Stomach (tissue), 4 donors: ENCODE data around the gene NSD1.
A peak's percentile ranks its signal among the peaks of the same experiment; 100 is the strongest.

Experiments
- CTCF ChIP-seq, 7 experiments: fragments of 450-650 bp in 4 of 7; fragments of 200-600 bp in 3 of 7; sonication (generic) in 3 of 7; IDR thresholded peaks; one replicate each; pipeline ENCODE4 v1.5.1; 2016 to 2019; ENCODE audit warnings: antibody characterized with exemption in 7 of 7, control low read depth in 2 of 7, mild to moderate bottlenecking in 1 of 7
- POLR2AphosphoS5 ChIP-seq, 3 donors: sonication (generic); formaldehyde crosslinking; IDR thresholded peaks; one replicate each; pipeline ENCODE4 v1.6.1; 2016; ENCODE audit warnings: antibody characterized with exemption in 3 of 3

GRCh38 chr5:177086654-177087397, 46.7 kb upstream of the NSD1 start, which contains the start of gene FGFR4:
- peak in 5 of 7 experiments; percentile 36 to 87 (median 61) for TF ChIP-seq CTCF (IDR thresholded peaks at IDR 0.05)
- peak in 2 of 3 donors; percentile 24 to 31 for TF ChIP-seq POLR2AphosphoS5 (IDR thresholded peaks at IDR 0.05)
